HEK293 (cell line): Measurements from ENCODE around the gene TBC1D4.

Source experiments
- AEBP2 ChIP-seq: fragments of 450-650 bp; formaldehyde crosslinking; IDR thresholded peaks from 2 replicates; pipeline ENCODE4 v1.5.1; 2016; ENCODE audit warnings: missing biosample characterization, missing genetic modification characterization, borderline replicate concordance
- BCL11A ChIP-seq: fragments of 450-650 bp; formaldehyde crosslinking; IDR thresholded peaks from 2 replicates; pipeline ENCODE4 v1.5.1; 2016; ENCODE audit warnings: low read depth, missing biosample characterization, missing genetic modification characterization
- GLI4 ChIP-seq: fragments of 450-650 bp; formaldehyde crosslinking; IDR thresholded peaks from 2 replicates; pipeline ENCODE4 v1.5.1; 2016; ENCODE audit warnings: missing biosample characterization, missing genetic modification characterization
- TRIM28 ChIP-seq: IDR thresholded peaks from 2 replicates; pipeline ENCODE4 v1.6.1; 2011; ENCODE audit warnings: low read length, control low read depth, borderline replicate concordance
- ZNF140 ChIP-seq: fragments of 450-650 bp; formaldehyde crosslinking; IDR thresholded peaks from 2 replicates; pipeline ENCODE4 v1.5.1; 2016; ENCODE audit warnings: missing biosample characterization, missing genetic modification characterization
- ZNF221 ChIP-seq: fragments of 450-650 bp; formaldehyde crosslinking; IDR thresholded peaks from 2 replicates; pipeline ENCODE4 v1.5.1; 2017; ENCODE audit warnings: missing biosample characterization, missing genetic modification characterization, borderline replicate concordance
- TF ChIP-seq, protein P1 (sequence below): fragments of 450-650 bp; formaldehyde crosslinking; IDR thresholded peaks from 2 replicates; pipeline ENCODE4 v1.5.1; 2016; ENCODE audit warnings: missing biosample characterization, missing genetic modification characterization

Gene TBC1D4

DNA sequence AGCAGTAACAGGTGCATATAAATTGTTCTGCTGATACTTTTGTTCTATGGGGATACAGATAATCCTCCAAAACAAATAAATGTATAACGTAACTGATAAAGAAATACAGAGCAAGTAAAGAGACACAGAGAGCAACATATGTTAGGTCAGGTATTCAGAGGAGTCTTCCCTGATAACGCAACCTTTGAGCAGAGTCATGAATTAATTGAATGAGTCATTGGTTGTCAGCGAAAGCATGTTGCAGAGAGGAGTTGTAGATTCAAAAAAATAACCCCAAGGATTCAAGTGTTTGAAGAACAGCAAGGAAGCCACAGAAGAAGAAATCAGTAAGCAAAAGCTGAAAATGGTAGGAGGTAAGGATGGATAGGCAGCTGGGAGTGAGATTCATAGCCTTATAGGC is 245.2 kb downstream of the TBC1D4 start (continued):
- no peak for TF ChIP-seq AEBP2 (tag by site-specific recombination)
- TF ChIP-seq BCL11A (tag by site-specific recombination): no peak
- TF ChIP-seq, protein P1, sequence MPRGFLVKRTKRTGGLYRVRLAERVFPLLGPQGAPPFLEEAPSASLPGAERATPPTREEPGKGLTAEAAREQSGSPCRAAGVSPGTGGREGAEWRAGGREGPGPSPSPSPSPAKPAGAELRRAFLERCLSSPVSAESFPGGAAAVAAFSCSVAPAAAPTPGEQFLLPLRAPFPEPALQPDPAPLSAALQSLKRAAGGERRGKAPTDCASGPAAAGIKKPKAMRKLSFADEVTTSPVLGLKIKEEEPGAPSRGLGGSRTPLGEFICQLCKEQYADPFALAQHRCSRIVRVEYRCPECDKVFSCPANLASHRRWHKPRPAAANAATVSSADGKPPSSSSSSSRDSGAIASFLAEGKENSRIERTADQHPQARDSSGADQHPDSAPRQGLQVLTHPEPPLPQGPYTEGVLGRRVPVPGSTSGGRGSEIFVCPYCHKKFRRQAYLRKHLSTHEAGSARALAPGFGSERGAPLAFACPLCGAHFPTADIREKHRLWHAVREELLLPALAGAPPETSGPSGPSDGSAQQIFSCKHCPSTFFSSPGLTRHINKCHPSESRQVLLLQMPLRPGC (tag by site-specific recombination): no peak
- no peak for TF ChIP-seq TRIM28
- no peak for TF ChIP-seq ZNF221 (tag by site-specific recombination)
- no peak for TF ChIP-seq ZNF140
- no peak for TF ChIP-seq GLI4 (tag by site-specific recombination)
- TF ChIP-seq, all 188 proteins: peak for 0
